Small intestine (tissue), 7 donors: Measurements from ENCODE around the gene MICALL1. TPM values are rescaled to one million over a fixed set of nuclear protein-coding genes. Genes with fewer than 3 reads are reported as not detected.
A peak's percentile ranks its signal among the peaks of the same experiment; 100 is the strongest.
"Not testable (repeated sequence)": the region's sequence is repeated elsewhere in the genome, so short reads cannot be mapped to it uniquely, and the experiment has no call there.

Experiments
- DNase-seq, 2 donors: peaks; one replicate each; pipeline versions ENCODE4 v3.0.0 to v3.0.0-alpha.2; 2013
- FAIRE-seq: peaks from 2 replicates; lab custom pipeline; 2012; peaks lifted over from hg19 to GRCh38; lab: Jason Lieb, UNC
- H3K27ac ChIP-seq, 3 donors: one replicate each; pipeline ENCODE4 v1.5.1; 2013; ENCODE audit warnings: low read length in 2 of 3, mild to moderate bottlenecking in 2 of 3, control low read depth in 1 of 3, inconsistent platforms in 1 of 3, low read depth in 1 of 3, moderate library complexity in 1 of 3
- H3K27me3 ChIP-seq, 3 donors: one replicate each; pipeline ENCODE4 v1.6.1; 2013; ENCODE audit warnings: low read length in 3 of 3, inconsistent platforms in 1 of 3; ENCODE audit not compliant: control insufficient read depth in 3 of 3, insufficient read depth in 3 of 3
- H3K36me3 ChIP-seq, 3 donors: one replicate each; pipeline ENCODE4 v1.6.1; 2013; ENCODE audit warnings: low read length in 3 of 3, inconsistent platforms in 1 of 3, low read depth in 1 of 3, mild to moderate bottlenecking in 1 of 3, moderate library complexity in 1 of 3; ENCODE audit not compliant: control insufficient read depth in 3 of 3, insufficient read depth in 2 of 3
- H3K4me1 ChIP-seq, 3 donors: one replicate each; pipeline ENCODE4 v1.6.1; 2013; ENCODE audit warnings: low read length in 2 of 3, inconsistent platforms in 1 of 3, low read depth in 1 of 3, mild to moderate bottlenecking in 1 of 3, moderate library complexity in 1 of 3; ENCODE audit not compliant: control insufficient read depth in 3 of 3, insufficient read depth in 2 of 3
- H3K4me3 ChIP-seq, 3 donors: one replicate each; pipeline ENCODE4 v1.5.1; 2013; ENCODE audit warnings: low read length in 3 of 3, control low read depth in 1 of 3, inconsistent platforms in 1 of 3, low read depth in 1 of 3, mild to moderate bottlenecking in 1 of 3, moderate library complexity in 1 of 3
- H3K9me3 ChIP-seq, 2 donors: one replicate each; pipeline ENCODE4 v1.6.1; 2013; ENCODE audit warnings: low read depth in 1 of 2, low read length in 1 of 2; ENCODE audit not compliant: control insufficient read depth in 2 of 2, insufficient read depth in 1 of 2
- WGBS, 3 donors: extraction: QIAGEN DNeasy Blood & Tissue Kit; methylation state at CpG; one replicate each; pipeline ENCODE4 v1.1.7; 2013; 5-methylcytosine and 5-hydroxymethylcytosine counted together
- polyA plus RNA-seq, 4 donors: library from polyadenylated mRNA; stranded (reverse) in 3 of 4; unstranded in 1 of 4; fragments of 200-250 nt in 3 of 4; fragments of 120-200 nt in 1 of 4; gene quantifications; one replicate each; pipeline versions ENCODE4 v1.2.1 to v1.2.3, GENCODE V29; 2013
- donor health status: healthy with polysubstance abuse.
- donor health status: control.
- donor health status: control.
- donor health status: Bipolar disorder and iron deficiency.
- donor health status: healthy.

MICALL1 gene
- polyA plus RNA-seq, 4 donors, result 8.4 to 16.4 (median 10.1) TPM

DNA sequence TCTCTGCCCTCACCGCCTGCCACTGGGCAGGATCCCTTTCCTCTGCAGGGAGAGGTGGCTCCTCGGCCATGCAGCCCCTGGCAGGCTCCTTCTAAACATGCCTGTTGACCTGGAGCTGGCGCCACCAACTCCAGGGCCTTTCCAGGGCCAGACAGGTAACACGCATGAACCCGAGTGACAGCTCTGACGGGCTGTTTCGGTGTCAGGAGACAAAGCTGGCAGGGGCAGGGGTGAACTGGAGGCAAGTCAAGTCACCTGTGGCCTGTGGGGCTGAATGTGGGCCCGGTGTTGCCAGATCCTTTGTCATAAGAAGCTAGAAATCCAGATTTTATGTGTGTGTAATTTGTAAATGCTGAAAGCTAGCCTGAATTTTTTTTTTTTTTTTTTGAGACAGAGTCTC is 36.0 kb downstream of the MICALL1 start:
- peaks cover 4 to 58% (median 4%) of the 10 kb centered on the region in 3 donors for H3K36me3 ChIP-seq
- WGBS, 3 donors, result 91 to 95% (median 94%) methylated on average over 8 of the region's 8 CpGs
- FAIRE-seq, result no peak

DNA sequence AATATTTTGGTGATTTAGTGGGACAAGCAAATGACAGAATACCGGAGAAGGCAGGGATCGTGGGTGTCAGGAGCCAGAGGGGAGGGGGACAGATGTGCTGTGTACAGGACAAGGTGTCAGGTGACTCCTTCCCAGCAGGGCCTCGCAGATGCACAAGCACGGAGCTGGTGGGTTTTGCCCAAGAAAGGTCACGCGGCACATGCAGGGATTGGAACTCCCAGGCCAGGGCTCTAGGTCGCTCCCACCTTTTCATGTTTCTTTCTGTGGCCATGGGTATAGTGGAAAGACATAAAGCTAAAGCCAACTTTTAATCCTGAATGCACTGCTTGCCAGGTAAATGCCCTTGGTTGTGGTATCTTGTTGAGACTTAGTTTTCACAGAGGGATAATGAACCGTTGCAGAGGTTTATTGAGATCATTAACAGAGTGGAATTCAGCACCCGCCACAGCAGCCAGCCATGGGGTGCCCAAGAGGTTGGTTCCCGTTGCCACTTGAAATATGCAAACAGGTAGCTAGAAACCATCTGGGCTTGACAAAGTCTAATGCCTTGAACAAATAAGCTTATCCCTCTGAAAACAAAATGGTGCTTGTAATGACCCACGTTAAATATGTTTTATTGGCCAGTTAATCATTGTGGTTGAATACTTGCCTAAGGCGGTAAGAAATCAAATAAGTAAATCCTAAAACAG is 37.2 kb downstream of the MICALL1 start:
- Histone ChIP-seq H3K4me1 (no peaks in the 10 kb centered on the region), H3K27ac (no peak overlapping the region), H3K36me3 (peaks cover 0 to 48% (median 4%) of the 10 kb centered on the region in 3 donors), H3K27me3 (no peaks in the 10 kb centered on the region), H3K9me3 (no peaks in the 10 kb centered on the region), H3K4me3 (no peak overlapping the region)
- DNase-seq (peak in 1 of 2 donors; percentile 29), FAIRE-seq (no peak)
- 82 to 86% (median 84%) methylated on average over 12 of the region's 12 CpGs for WGBS, 3 donors

More for the DNA sequence above, 36.0 kb downstream of the MICALL1 start:
- Histone ChIP-seq H3K4me3 (no peak overlapping the region), H3K4me1 (no peaks in the 10 kb centered on the region), H3K27me3 (no peaks in the 10 kb centered on the region), H3K9me3 (no peaks in the 10 kb centered on the region), H3K27ac (no peak overlapping the region)
- DNase-seq, result no peak

DNA sequence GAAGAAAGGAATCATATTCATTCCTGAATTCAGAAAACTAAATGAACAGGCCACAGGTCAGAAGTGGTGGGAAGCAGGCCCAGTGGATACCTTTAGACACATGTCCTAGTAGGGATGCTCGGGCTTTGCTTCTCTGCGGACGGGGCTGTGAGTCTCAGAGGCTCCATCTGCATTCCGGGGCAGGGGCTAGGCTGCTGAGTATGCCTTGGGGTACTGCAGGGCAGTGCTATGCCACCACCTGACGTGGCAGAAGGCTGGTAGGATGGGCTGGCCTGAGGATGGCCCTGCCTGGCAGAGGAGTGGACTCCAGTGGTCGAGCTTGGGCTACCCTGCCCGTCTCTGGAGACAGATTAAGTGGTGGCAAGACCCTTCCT is 37.7 kb downstream of the MICALL1 start:
- no peaks in the 10 kb centered on the region for H3K27me3 ChIP-seq
- FAIRE-seq (no peak), DNase-seq (no peak)
- H3K27ac ChIP-seq, result no peak overlapping the region
- H3K36me3 ChIP-seq, result peaks cover 0 to 43% (median 4%) of the 10 kb centered on the region in 3 donors
- H3K9me3 ChIP-seq, result no peaks in the 10 kb centered on the region
- H3K4me3 ChIP-seq, result no peak overlapping the region
- WGBS, 3 donors, result 80 to 94% (median 93%) methylated on average over 7 of the region's 7 CpGs
- no peaks in the 10 kb centered on the region for H3K4me1 ChIP-seq

DNA sequence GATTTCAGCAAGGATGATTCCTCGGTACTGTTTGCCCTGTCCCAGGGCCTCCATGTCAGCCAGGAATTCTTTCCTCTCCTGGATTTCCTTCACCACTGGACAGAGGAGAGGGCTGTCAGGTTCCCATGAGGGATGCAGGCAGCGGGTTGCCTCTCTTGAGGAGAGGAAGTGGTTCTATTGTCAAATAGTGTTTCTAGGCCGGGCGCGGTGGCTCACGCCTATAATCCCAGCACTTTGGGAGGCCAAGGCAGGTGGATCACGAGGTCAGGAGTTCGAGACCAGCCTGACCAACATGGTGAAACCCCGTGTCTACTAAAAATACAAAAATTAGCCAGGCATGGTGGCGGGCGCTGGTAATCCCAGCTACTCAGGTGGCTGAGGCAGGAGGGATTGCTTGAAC is 38.3 kb downstream of the MICALL1 start:
- not testable (repeated sequence) for DNase-seq, H3K4me3 ChIP-seq, H3K27me3 ChIP-seq, H3K4me1 ChIP-seq, H3K27ac ChIP-seq, FAIRE-seq, H3K9me3 ChIP-seq
- H3K36me3 ChIP-seq, result peaks cover 0 to 37% (median 2%) of the 10 kb centered on the region in 3 donors
- WGBS, 3 donors, result 93 to 95% (median 94%) methylated on average over 9 to 11 of the region's 11 CpGs

DNA sequence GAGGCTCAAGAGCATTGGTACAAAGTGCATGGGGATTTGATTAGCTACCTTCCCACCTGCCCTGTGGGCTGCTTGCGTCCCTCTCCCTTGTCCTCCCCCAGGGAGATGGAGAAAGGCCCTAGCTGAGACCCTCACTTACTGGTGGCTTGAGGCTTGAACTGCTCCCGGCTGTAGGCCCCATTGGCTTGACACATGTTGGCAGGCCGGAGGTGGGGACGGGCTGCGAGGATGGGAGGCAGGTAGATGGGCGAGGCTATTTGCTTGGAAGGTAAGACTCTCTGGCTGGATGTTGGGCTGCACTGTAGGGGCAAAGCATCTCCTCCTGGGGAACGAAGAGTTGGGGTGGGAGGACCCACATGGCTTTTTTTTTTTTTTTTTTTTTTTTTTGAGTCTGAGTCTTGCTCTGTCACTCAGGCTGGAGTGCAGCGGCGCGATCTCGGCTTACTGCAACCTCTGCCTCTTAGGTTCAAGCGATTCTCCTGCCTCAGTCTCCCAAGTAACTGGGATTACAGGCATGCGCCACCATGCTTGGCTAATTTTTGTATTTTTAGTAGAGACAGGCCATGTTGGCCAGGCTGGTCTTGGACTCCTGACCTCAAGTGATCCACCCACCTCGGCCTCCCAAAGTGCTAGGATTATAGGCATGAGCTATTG is 41.2 kb downstream of the MICALL1 start:
- not testable (repeated sequence) for H3K27ac ChIP-seq, FAIRE-seq, H3K27me3 ChIP-seq, H3K4me3 ChIP-seq, H3K4me1 ChIP-seq, H3K9me3 ChIP-seq, DNase-seq
- WGBS, 3 donors, result 89 to 92% (median 90%) methylated on average over 14 of the region's 14 CpGs
- H3K36me3 ChIP-seq, result peaks cover 0 to 10% (median 0%) of the 10 kb centered on the region in 3 donors

DNA sequence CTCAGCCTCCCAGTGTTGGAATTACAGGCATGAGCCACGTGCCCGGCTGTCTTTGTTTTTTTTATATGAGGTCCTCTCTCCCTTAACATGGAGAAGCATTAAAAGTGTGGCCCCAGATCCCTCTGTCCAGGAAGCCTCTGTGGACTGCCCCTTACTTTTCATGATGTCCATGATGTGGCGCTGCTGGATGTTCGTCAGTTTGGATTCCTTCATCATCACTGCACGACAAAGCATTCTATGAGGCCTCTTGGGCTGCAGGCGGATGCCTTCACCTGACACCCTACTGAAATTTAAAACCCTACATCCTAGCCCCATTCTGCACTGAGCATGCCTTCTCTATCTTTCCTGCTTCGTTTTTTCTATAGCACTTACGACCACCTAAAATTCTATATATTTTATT is 45.2 kb downstream of the MICALL1 start:
- 63 to 72% (median 63%) methylated on average over 8 of the region's 8 CpGs for WGBS, 3 donors
- DNase-seq, result no peak
- peaks cover 0 to 10% (median 7%) of the 10 kb centered on the region in 3 donors for H3K4me1 ChIP-seq
- H3K36me3 ChIP-seq, result peaks cover 0 to 3% (median 0%) of the 10 kb centered on the region in 3 donors
- no peaks in the 10 kb centered on the region for H3K9me3 ChIP-seq
- FAIRE-seq, result no peak
- H3K4me3 ChIP-seq, result no peak overlapping the region
- peaks cover 0 to 20% (median 0%) of the 10 kb centered on the region in 3 donors for H3K27me3 ChIP-seq
- H3K27ac ChIP-seq, result no peak overlapping the region

DNA sequence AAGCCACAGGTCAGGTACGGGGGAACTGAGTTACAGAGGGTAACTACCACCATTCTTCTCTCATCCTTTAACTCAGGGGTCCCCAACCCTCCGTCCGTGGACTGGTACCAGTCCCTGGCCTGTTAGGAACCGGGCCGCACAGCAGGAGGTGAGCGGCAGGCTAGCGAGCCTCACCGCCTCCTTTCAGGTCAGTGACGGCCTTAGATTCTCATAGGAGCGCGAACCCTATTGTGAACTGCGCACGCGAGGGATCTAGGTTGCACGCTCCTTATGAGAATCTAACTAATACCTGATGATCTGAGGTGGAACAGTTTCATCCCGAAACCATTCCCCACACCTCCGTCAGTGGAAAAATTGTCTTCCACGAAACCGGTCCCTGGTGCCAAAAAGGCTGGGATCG is 46.5 kb downstream of the MICALL1 start:
- peak overlapping the region in 1 of 3 donors; percentile 84 for H3K4me3 ChIP-seq
- H3K4me1 ChIP-seq, result peaks cover 0 to 10% (median 7%) of the 10 kb centered on the region in 3 donors
- 6 to 11% (median 6%) methylated on average over 20 of the region's 20 CpGs for WGBS, 3 donors
- H3K27me3 ChIP-seq, result peaks cover 0 to 20% (median 0%) of the 10 kb centered on the region in 3 donors
- not testable (repeated sequence) for FAIRE-seq, H3K27ac ChIP-seq, H3K9me3 ChIP-seq
- H3K36me3 ChIP-seq, result peaks cover 2 to 16% (median 5%) of the 10 kb centered on the region in 3 donors
- DNase-seq, result peak in 1 of 2 donors; percentile 17

DNA sequence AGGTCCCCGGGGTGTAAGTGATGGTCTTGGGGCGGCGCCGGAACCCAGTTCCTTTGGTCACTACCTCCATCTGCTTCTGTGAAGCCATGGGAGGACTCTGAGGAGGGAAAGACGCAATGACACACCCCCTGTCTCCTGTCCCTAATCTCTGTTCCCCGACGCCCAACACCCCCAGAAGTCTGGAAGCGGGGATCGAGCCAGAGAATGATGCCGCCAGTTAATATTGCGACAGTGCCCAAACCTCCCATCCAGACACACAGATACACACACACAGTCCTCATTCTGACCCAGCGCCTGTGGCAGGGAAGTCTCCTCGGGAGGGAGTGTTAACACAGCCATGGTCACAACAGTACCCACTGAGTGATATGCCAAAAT is 47.0 kb downstream of the MICALL1 start:
- peaks cover 2 to 20% (median 8%) of the 10 kb centered on the region in 3 donors for H3K36me3 ChIP-seq
- peaks cover 0 to 10% (median 7%) of the 10 kb centered on the region in 3 donors for H3K4me1 ChIP-seq
- 1 to 2% (median 2%) methylated on average over 13 of the region's 13 CpGs for WGBS, 3 donors
- H3K27me3 ChIP-seq, result peaks cover 0 to 20% (median 0%) of the 10 kb centered on the region in 3 donors
- H3K9me3 ChIP-seq, result no peaks in the 10 kb centered on the region
- FAIRE-seq (no peak), DNase-seq (no peak)
- no peak overlapping the region for H3K27ac ChIP-seq
- H3K4me3 ChIP-seq, result peak overlapping the region; percentile 32 to 96 (median 84)
